Epithelial cell of proximal tubule (primary cell): ENCODE results near the gene SEZ6L2. TPM values are rescaled to one million over a fixed set of nuclear protein-coding genes. Genes with fewer than 3 reads are reported as not detected.

Experiments used
- DNase-seq: peaks from one replicate; pipeline ENCODE4 v3.0.0-alpha.2; 2011; ENCODE audit warnings: low read depth
- H3K4me3 ChIP-seq: 2 replicates; pipeline ENCODE4 v1.5.1; 2011; ENCODE audit warnings: low read depth, mild to moderate bottlenecking, low read length
- CTCF ChIP-seq: conservative IDR thresholded peaks from 2 replicates; pipeline ENCODE4 v1.5.1; 2012; ENCODE audit warnings: low read depth, mild to moderate bottlenecking, low read length
- total RNA-seq: library from RNA; depleted of rRNA; stranded (reverse); fragments of >200 nt; gene quantifications from 2 replicates; pipeline ENCODE4 v1.2.3, GENCODE V29; 2015

Gene SEZ6L2
- total RNA-seq, 1 donor from 2014 or later = 12.8 TPM

GRCh38 chr16:29842732-29843346 is 56.5 kb downstream of the SEZ6L2 start:
- DNase-seq = no peak
- TF ChIP-seq CTCF = no peak
- H3K4me3 ChIP-seq = no peak overlapping the region

GRCh38 chr16:29841631-29842030 is 57.7 kb downstream of the SEZ6L2 start:
- H3K4me3 ChIP-seq = no peak overlapping the region
- no peak for DNase-seq
- TF ChIP-seq CTCF = no peak

GRCh38 chr16:29840240-29840639 is 59.1 kb downstream of the SEZ6L2 start:
- no peak for DNase-seq
- no peak for TF ChIP-seq CTCF
- no peak overlapping the region for H3K4me3 ChIP-seq

- no peak for DNase-seq
- TF ChIP-seq CTCF = no peak
- no peak overlapping the region for H3K4me3 ChIP-seq
These were observed 59.5 kb downstream of the SEZ6L2 start for GRCh38 chr16:29839822-29840221.

GRCh38 chr16:29837841-29838240 is 61.5 kb downstream of the SEZ6L2 start:
- no peak for TF ChIP-seq CTCF
- H3K4me3 ChIP-seq = no peak overlapping the region
- no peak for DNase-seq

- no peak overlapping the region for H3K4me3 ChIP-seq
- DNase-seq = no peak
- TF ChIP-seq CTCF = no peak
These were observed 62.7 kb downstream of the SEZ6L2 start for GRCh38 chr16:29836623-29837022.

- H3K4me3 ChIP-seq = no peak overlapping the region
- no peak for DNase-seq
- no peak for TF ChIP-seq CTCF
These were observed 63.4 kb downstream of the SEZ6L2 start for GRCh38 chr16:29835926-29836325.
